Neutrophil (primary cell): Measurements from ENCODE around the gene RANBP6.
A peak's percentile ranks its signal among the peaks of the same experiment; 100 is the strongest.
"Not testable (repeated sequence)": the region's sequence is repeated elsewhere in the genome, so short reads cannot be mapped to it uniquely, and the experiment has no call there.

ENCODE experiments used
- H3K27ac ChIP-seq: fragments of 200-600 bp; sonication (generic); 2 replicates; pipeline ENCODE4 v1.5.1; 2016; ENCODE audit warnings: mild to moderate bottlenecking, moderate library complexity
- H3K27me3 ChIP-seq: fragments of 200-600 bp; sonication (generic); 2 replicates; pipeline ENCODE4 v1.6.0; 2016; ENCODE audit warnings: mild to moderate bottlenecking
- H3K36me3 ChIP-seq: fragments of 200-600 bp; sonication (generic); 2 replicates; pipeline ENCODE4 v1.5.1; 2017
- H3K4me1 ChIP-seq, 2 experiments: fragments of 200-600 bp in 1 of 2; sonication (generic) in 1 of 2; 1 replicate in 1 of 2; 2 replicates in 1 of 2; pipeline versions ENCODE4 v1.5.1 to v1.6.1; 2013 to 2016; ENCODE audit warnings: low read depth in 1 of 2, low read length in 1 of 2, mild to moderate bottlenecking in 1 of 2, moderate library complexity in 1 of 2; ENCODE audit not compliant: control insufficient read depth in 1 of 2, insufficient read depth in 1 of 2
- H3K4me3 ChIP-seq, 2 experiments: fragments of 200-600 bp in 1 of 2; sonication (generic) in 1 of 2; 1 replicate in 1 of 2; 2 replicates in 1 of 2; pipeline ENCODE4 v1.5.1; 2013 to 2016; ENCODE audit warnings: low read depth in 1 of 2, low read length in 1 of 2, mild to moderate bottlenecking in 1 of 2, moderate library complexity in 1 of 2
- H3K9me3 ChIP-seq: fragments of 200-600 bp; sonication (generic); 2 replicates; pipeline ENCODE4 v1.5.1; 2016
- TF ChIP-seq, protein P1 (sequence below): fragments of 200-600 bp; sonication (generic); IDR thresholded peaks from 2 replicates; pipeline ENCODE4 v1.5.1; 2016; ENCODE audit warnings: antibody characterized with exemption

Gene RANBP6

DNA sequence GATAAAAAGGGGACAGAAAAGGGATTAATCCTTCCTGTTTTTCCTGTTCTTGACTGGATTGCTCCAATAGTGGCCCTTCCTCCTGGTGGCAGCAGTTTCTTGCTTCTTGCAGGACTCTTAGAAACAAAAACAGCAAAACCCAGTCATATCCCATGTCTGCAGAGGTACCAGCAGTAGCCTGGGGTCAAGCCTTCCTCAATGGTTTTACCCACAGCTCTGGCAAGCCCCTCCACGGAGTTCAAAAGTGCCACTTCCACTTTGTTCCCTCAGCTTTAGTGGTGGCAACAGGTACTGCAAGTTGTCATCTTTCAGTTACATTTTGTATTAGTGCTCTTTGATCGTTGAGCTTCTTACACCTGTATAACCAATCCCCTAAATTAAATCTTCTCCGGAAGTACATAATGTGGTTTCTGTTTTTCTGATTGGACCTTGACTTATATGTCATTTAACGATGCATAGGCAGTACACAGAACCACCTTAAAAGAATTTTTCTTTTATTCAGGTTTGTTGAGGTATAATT, 8.7 kb upstream of the RANBP6 start:
- Histone ChIP-seq H3K4me3 (no peak overlapping the region), H3K9me3 (no peaks in the 10 kb centered on the region), H3K27me3 (peaks cover 25% of the 10 kb centered on the region), H3K27ac (no peak overlapping the region), H3K36me3 (no peaks in the 10 kb centered on the region), H3K4me1 (peaks cover 0 to 5% of the 10 kb centered on the region in 2 experiments)
- TF ChIP-seq, protein P1, sequence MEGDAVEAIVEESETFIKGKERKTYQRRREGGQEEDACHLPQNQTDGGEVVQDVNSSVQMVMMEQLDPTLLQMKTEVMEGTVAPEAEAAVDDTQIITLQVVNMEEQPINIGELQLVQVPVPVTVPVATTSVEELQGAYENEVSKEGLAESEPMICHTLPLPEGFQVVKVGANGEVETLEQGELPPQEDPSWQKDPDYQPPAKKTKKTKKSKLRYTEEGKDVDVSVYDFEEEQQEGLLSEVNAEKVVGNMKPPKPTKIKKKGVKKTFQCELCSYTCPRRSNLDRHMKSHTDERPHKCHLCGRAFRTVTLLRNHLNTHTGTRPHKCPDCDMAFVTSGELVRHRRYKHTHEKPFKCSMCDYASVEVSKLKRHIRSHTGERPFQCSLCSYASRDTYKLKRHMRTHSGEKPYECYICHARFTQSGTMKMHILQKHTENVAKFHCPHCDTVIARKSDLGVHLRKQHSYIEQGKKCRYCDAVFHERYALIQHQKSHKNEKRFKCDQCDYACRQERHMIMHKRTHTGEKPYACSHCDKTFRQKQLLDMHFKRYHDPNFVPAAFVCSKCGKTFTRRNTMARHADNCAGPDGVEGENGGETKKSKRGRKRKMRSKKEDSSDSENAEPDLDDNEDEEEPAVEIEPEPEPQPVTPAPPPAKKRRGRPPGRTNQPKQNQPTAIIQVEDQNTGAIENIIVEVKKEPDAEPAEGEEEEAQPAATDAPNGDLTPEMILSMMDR = peak; percentile 69

DNA sequence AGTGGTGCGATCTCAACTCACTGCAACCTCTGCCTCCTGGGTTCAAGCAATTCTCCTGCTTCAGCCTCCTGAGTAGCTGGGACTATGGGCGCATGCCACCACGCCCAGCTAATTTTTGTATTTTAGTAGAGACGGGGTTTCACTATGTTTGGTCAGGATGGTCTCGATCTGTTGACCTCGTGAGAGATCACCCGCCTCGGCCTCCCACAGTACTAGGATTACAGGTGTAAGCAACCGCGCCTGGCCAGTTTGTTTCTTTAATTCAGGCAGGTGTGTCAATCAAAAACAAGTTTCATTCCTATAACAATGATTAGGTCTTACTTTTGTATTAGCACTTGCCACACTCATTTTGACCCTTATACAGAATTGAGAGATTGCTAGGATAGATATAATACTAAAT, 1.6 kb upstream of the RANBP6 start:
- not testable (repeated sequence) for H3K9me3 ChIP-seq, H3K27me3 ChIP-seq, H3K4me3 ChIP-seq, H3K27ac ChIP-seq, H3K36me3 ChIP-seq
- peaks cover 16 to 20% of the 10 kb centered on the region in 2 experiments for H3K4me1 ChIP-seq

- H3K27me3 ChIP-seq = no peaks in the 10 kb centered on the region
- H3K9me3 ChIP-seq = no peaks in the 10 kb centered on the region
- H3K27ac ChIP-seq = peak overlapping the region; percentile 70
- peak overlapping the region; percentile 66 to 94 for H3K4me3 ChIP-seq
- TF ChIP-seq, protein P1 = no peak
- peaks cover 16 to 20% of the 10 kb centered on the region in 2 experiments for H3K4me1 ChIP-seq
- H3K36me3 ChIP-seq = no peaks in the 10 kb centered on the region
Observed at GRCh38 chr9:6014670-6015270, 654 bp downstream of the RANBP6 start.

DNA sequence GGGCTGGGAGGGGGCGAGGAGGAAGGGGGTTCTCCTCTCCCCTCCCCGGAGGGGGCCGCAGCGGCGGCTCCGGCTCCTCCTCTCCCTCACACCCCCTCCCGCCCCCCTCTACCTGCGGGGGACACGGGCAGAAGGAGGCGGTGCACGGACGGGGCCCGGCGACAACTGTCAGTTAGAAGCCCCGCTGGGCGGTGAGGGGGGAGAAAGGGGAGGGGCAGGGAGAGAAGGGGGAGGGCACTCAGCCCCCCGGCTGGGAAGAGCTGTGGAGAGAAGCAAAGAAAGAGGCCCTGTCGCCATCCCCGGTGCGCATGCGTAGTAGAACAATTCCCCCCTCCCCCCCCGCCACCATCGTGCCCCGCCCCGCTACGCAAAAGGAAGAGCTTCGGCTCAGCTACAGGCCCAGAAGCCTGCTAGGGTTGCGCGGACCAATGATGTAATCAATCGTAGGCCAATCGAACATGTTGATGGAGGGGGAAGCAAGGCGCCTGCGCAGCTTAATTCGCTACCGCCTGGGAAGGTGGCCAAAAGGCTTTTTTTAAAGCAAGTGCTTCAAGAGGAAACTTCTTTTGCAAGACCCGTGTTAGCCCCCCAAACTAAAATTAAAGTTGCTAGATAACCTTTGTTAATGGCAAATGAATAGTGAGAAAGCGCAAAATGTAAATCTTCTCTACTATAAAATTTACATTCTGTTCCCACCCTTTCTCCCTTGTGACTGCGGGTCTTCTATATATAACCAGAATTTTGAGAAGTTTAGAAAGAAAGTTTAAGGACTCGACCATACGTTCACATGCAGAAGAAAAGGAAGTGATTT, 7.0 kb downstream of the RANBP6 start:
- TF ChIP-seq, protein P1 = no peak
- Histone ChIP-seq H3K9me3 (no peaks in the 10 kb centered on the region), H3K36me3 (peaks cover 12% of the 10 kb centered on the region), H3K27me3 (no peaks in the 10 kb centered on the region), H3K4me3 (peak overlapping the region; percentile 94), H3K27ac (peak overlapping the region; percentile 98), H3K4me1 (peaks cover 27 to 30% of the 10 kb centered on the region in 2 experiments)

DNA sequence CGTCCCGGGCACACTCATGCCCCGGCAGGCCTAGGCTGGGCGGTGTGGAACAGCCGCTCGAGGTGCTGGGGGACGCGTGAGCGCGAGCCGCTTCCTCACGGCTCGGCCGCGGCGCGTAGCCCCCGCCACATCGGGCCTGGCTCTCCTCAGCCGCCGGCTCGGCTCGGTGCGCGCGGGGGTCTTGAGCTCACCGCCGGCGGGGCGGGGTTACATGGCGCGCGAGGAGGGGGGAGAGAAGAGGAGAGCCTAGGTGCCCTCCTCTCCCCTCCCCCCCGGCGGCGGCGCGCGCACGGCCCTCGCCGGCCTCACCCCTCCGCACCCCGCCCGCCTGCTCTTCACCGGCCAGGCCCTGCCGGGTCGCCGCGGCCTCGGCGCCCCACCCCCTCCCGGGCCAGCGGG, 7.7 kb downstream of the RANBP6 start:
- H3K36me3 ChIP-seq = peaks cover 12% of the 10 kb centered on the region
- H3K27me3 ChIP-seq = no peaks in the 10 kb centered on the region
- TF ChIP-seq, protein P1 = no peak
- H3K4me3 ChIP-seq = peak overlapping the region; percentile 94
- peak overlapping the region; percentile 98 for H3K27ac ChIP-seq
- no peaks in the 10 kb centered on the region for H3K9me3 ChIP-seq
- H3K4me1 ChIP-seq = peaks cover 27 to 30% of the 10 kb centered on the region in 2 experiments
